ENCODE results near the gene CDCA3. TPM values are rescaled to one million over a fixed set of nuclear protein-coding genes. Genes with fewer than 3 reads are reported as not detected.

Gene CDCA3
- total RNA-seq, 4 donors from 2014 or later = 5.9 to 20.0 (median 12.8) TPM

GRCh38 chr12:6813363-6813762, 37.7 kb downstream of the CDCA3 start:
- intact Hi-C loops (cut with DNase I) = no loop called here
- Histone ChIP-seq H3K9me3 (no peaks in the 10 kb centered on the region), H3K4me3 (no peak overlapping the region), H3K4me1 (no peaks in the 10 kb centered on the region), H3K36me3 (no peaks in the 10 kb centered on the region), H3K27ac (no peak overlapping the region), H3K27me3 (peaks cover 0 to 14% (median 0%) of the 10 kb centered on the region in 4 donors)
- TF ChIP-seq CTCF (IDR thresholded peaks at IDR 0.05) (no peak), POLR2A (IDR thresholded peaks at IDR 0.05) (no peak)
- 42 to 43% methylated on average over 4 of the region's 4 CpGs for WGBS, 2 donors
- DNase-seq = no peak

GRCh38 chr12:6810758-6811157, 40.3 kb downstream of the CDCA3 start:
- H3K27me3 ChIP-seq = peaks cover 0 to 14% (median 0%) of the 10 kb centered on the region in 4 donors
- no peak for TF ChIP-seq POLR2A (IDR thresholded peaks at IDR 0.05)
- no peak for TF ChIP-seq CTCF (IDR thresholded peaks at IDR 0.05)
- no peak for DNase-seq
- H3K9me3 ChIP-seq = no peaks in the 10 kb centered on the region
- H3K4me3 ChIP-seq = no peak overlapping the region
- no peaks in the 10 kb centered on the region for H3K4me1 ChIP-seq
- no peak overlapping the region for H3K27ac ChIP-seq
- intact Hi-C loops (cut with DNase I) = no loop called here
- H3K36me3 ChIP-seq = no peaks in the 10 kb centered on the region
- 80 to 84% methylated on average over 1 of the region's 1 CpG for WGBS, 2 donors

- peaks cover 0 to 5% (median 0%) of the 10 kb centered on the region in 4 donors for H3K27me3 ChIP-seq
- H3K36me3 ChIP-seq = no peaks in the 10 kb centered on the region
- TF ChIP-seq CTCF (IDR thresholded peaks at IDR 0.05) = no peak
- TF ChIP-seq POLR2A (IDR thresholded peaks at IDR 0.05) = no peak
- intact Hi-C loops (cut with DNase I) = no loop called here
- no peaks in the 10 kb centered on the region for H3K9me3 ChIP-seq
- no peak overlapping the region for H3K27ac ChIP-seq
- 75 to 78% methylated on average over 5 to 6 of the region's 10 CpGs for WGBS, 2 donors
- no peak for DNase-seq
- H3K4me1 ChIP-seq = no peaks in the 10 kb centered on the region
- no peak overlapping the region for H3K4me3 ChIP-seq
Observed at GRCh38 chr12:6809056-6809455, 42.0 kb downstream of the CDCA3 start.

GRCh38 chr12:6807170-6807569, 43.9 kb downstream of the CDCA3 start:
- intact Hi-C loops (cut with DNase I) = no loop called here
- DNase-seq = no peak
- Histone ChIP-seq H3K9me3 (no peaks in the 10 kb centered on the region), H3K4me1 (no peaks in the 10 kb centered on the region), H3K4me3 (no peak overlapping the region), H3K36me3 (no peaks in the 10 kb centered on the region), H3K27ac (no peak overlapping the region), H3K27me3 (no peaks in the 10 kb centered on the region)
- TF ChIP-seq POLR2A (IDR thresholded peaks at IDR 0.05) (no peak), CTCF (IDR thresholded peaks at IDR 0.05) (no peak)
- 20 to 55% methylated on average over 1 of the region's 1 CpG for WGBS, 2 donors

GRCh38 chr12:6799147-6799546, 51.9 kb downstream of the CDCA3 start:
- Histone ChIP-seq H3K4me3 (no peak overlapping the region), H3K27me3 (no peaks in the 10 kb centered on the region), H3K36me3 (no peaks in the 10 kb centered on the region), H3K9me3 (no peaks in the 10 kb centered on the region), H3K4me1 (no peaks in the 10 kb centered on the region), H3K27ac (no peak overlapping the region)
- no peak for DNase-seq
- TF ChIP-seq POLR2A (IDR thresholded peaks at IDR 0.05) (no peak), CTCF (IDR thresholded peaks at IDR 0.05) (no peak)
- WGBS, 2 donors = 89 to 90% methylated on average over 5 of the region's 5 CpGs
- intact Hi-C loops (cut with DNase I) = no loop called here

Other genes with a start within 250 kb of the CDCA3 start
- 100 to 1,000 TPM; 116 to 165 (median 127) TPM for gene CHD4, start 243.9 kb downstream of the CDCA3 start, total RNA-seq
- gene LPAR5, start 215.3 kb downstream of the CDCA3 start, total RNA-seq = 10 to 100 TPM; 12.8 to 46.0 (median 17.4) TPM
- 1 to 10 TPM in 2 of 4 donors, under 1 TPM in 1, not detected in 1; 0.35 to 4.0 (median 3.2) TPM for gene ACRBP, start 203.9 kb downstream of the CDCA3 start, total RNA-seq
- 10 to 100 TPM in 3 of 4 donors, 1 to 10 TPM in 1; 8.3 to 37.0 (median 26.9) TPM for gene ING4, start 188.2 kb downstream of the CDCA3 start, total RNA-seq
- gene ZNF384, start 161.9 kb downstream of the CDCA3 start, total RNA-seq = 10 to 100 TPM; 19.6 to 36.2 (median 26.8) TPM
- gene PIANP, start 150.5 kb downstream of the CDCA3 start, total RNA-seq = under 1 TPM in 2 of 4 donors, not detected in 2; 0.11 to 0.19 TPM
- 10 to 100 TPM; 39.6 to 57.5 (median 49.1) TPM for gene COPS7A, start 127.2 kb downstream of the CDCA3 start, total RNA-seq
- 100 to 1,000 TPM; 158 to 170 (median 162) TPM for gene MLF2, start 98.1 kb downstream of the CDCA3 start, total RNA-seq
- gene PTMS, start 84.9 kb downstream of the CDCA3 start, total RNA-seq = 100 to 1,000 TPM in 3 of 4 donors, 10 to 100 TPM in 1; 78.2 to 149 (median 123) TPM
- under 1 TPM in 3 of 4 donors, not detected in 1; 0.35 to 0.76 (median 0.50) TPM for gene LAG3, start 78.8 kb downstream of the CDCA3 start, total RNA-seq
- gene CD4, start 61.8 kb downstream of the CDCA3 start, total RNA-seq = 10 to 100 TPM in 1 of 4 donors, 1 to 10 TPM in 3; 1.2 to 11.8 (median 5.0) TPM
- gene GPR162, start 29.5 kb downstream of the CDCA3 start, total RNA-seq = 1 to 10 TPM in 3 of 4 donors, not detected in 1; 1.3 to 2.3 (median 1.5) TPM
- gene P3H3, start 22.9 kb downstream of the CDCA3 start, total RNA-seq = 1 to 10 TPM; 2.6 to 6.6 (median 4.4) TPM
- under 1 TPM in 1 of 4 donors, not detected in 3; 0.76 TPM for gene GNB3, start 10.4 kb downstream of the CDCA3 start, total RNA-seq
- gene USP5, start 864 bp upstream of the CDCA3 start, total RNA-seq = 10 to 100 TPM; 50.6 to 60.0 (median 54.0) TPM
- gene TPI1, start 16.2 kb upstream of the CDCA3 start, total RNA-seq = 100 to 1,000 TPM; 547 to 938 (median 723) TPM
- gene SPSB2, start 22.0 kb upstream of the CDCA3 start, total RNA-seq = 10 to 100 TPM in 1 of 4 donors, 1 to 10 TPM in 3; 4.3 to 15.8 (median 7.9) TPM
- 1 to 10 TPM; 2.3 to 5.9 (median 4.8) TPM for gene LRRC23, start 53.5 kb upstream of the CDCA3 start, total RNA-seq
- gene ENO2, start 63.3 kb upstream of the CDCA3 start, total RNA-seq = 1 to 10 TPM; 5.0 to 8.0 (median 5.5) TPM
- gene ATN1, start 76.7 kb upstream of the CDCA3 start, total RNA-seq = 10 to 100 TPM; 12.2 to 28.8 (median 22.2) TPM
- not detected for gene RNU7-1, start 92.5 kb upstream of the CDCA3 start, total RNA-seq
- 100 to 1,000 TPM; 110 to 377 (median 156) TPM for gene C12orf57, start 92.7 kb upstream of the CDCA3 start, total RNA-seq
- 10 to 100 TPM; 11.0 to 29.7 (median 21.5) TPM for gene PTPN6, start 100.1 kb upstream of the CDCA3 start, total RNA-seq
- gene PHB2, start 119.4 kb upstream of the CDCA3 start, total RNA-seq = 100 to 1,000 TPM; 127 to 259 (median 241) TPM
- gene EMG1, start 119.6 kb upstream of the CDCA3 start, total RNA-seq = 10 to 100 TPM; 16.1 to 39.5 (median 36.2) TPM
- 10 to 100 TPM; 27.5 to 46.3 (median 32.7) TPM for gene LPCAT3, start 167.2 kb upstream of the CDCA3 start, total RNA-seq
- 100 to 1,000 TPM in 2 of 4 donors, 10 to 100 TPM in 2; 25.2 to 375 (median 110) TPM for gene C1S, start 209.4 kb upstream of the CDCA3 start, total RNA-seq
- 100 to 1,000 TPM in 2 of 4 donors, 10 to 100 TPM in 2; 22.8 to 297 (median 140) TPM for gene C1R, start 241.2 kb upstream of the CDCA3 start, total RNA-seq

Measured in esophagus squamous epithelium (tissue), 5 donors.